Fibroblast of peridontal ligament (primary cell): ENCODE results near the gene ARHGEF12.

Source experiments
- DNase-seq: peaks from one replicate; pipeline ENCODE4 v3.0.0-alpha.2; 2010; ENCODE audit errors: extremely low read depth

The ARHGEF12 gene

DNA sequence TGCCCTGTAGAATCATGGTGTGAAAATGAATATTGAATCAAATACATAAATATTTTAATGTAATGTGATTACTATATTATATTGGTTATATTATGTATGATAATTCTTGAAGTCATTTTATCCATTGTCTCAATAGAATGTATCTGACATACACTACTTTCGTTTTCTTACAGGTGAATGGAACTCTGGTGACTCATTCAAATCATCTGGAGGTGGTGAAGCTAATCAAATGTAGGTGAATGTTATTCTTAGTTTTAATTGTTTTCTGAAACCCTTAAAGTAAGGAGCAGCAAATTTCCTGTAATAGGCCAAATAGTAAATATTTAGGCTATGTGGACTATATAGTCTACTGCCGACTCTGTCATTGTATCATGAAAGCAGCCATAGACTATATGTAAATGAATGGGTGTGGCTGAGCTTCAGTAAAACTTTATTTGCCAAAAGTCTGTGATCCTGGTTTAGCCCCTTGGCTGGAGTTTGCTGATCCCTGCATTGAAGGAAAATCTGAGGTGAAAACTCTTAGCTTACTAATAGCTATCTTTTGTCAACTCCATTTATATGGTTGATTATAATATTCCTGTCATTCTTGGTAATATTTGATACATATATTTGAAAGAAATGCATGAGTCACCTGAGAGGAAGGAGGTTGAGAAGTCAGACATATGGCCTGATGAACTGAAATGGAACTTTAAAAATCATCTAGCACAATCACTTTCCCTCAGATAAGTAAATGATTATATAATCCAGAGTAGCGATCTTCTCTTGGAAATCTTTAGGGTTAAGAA lies 88.2 kb downstream of the ARHGEF12 start:
- DNase-seq: no peak

GRCh38 chr11:120424970-120425332 lies 88.7 kb downstream of the ARHGEF12 start:
- DNase-seq: no peak

DNA sequence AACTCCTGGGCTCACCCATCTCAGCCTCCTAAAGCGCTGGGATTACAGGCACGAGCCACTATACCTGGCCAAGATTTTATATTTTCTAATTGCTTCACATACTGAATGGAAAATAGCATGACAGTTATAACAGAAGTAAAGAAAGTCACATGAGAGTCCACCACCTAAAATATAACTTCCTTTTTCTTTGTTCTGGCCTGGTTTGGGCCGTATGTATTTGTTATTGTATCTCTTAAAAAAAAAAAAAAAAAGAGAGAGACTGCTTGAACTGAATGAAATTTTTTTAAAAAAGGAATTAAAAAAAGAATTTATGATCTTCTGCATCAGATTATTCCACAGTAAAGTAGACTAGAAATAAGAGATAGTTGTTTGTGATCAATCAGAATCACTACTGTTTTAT lies 89.3 kb downstream of the ARHGEF12 start:
- DNase-seq: no peak

DNA sequence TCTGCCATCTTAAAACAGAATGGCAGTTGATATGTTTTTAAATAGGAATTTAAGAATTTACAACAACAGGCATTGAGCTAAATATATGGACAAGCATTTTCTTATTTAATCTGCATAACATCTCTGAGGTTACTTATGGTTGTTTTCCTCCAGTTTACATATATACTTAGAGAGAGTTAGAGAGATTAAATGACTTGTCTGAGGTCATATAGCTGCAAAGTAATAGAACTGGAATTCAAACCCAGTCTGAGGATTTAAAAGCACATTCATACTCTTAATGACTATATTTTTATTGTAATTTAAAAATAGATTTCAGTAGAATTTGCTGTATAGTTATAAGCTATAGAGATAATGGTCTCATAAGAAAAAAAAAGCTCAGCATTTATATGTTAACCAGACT lies 93.9 kb downstream of the ARHGEF12 start:
- DNase-seq: peak; percentile 20

GRCh38 chr11:120431633-120432032 lies 95.4 kb downstream of the ARHGEF12 start:
- no peak for DNase-seq

DNA sequence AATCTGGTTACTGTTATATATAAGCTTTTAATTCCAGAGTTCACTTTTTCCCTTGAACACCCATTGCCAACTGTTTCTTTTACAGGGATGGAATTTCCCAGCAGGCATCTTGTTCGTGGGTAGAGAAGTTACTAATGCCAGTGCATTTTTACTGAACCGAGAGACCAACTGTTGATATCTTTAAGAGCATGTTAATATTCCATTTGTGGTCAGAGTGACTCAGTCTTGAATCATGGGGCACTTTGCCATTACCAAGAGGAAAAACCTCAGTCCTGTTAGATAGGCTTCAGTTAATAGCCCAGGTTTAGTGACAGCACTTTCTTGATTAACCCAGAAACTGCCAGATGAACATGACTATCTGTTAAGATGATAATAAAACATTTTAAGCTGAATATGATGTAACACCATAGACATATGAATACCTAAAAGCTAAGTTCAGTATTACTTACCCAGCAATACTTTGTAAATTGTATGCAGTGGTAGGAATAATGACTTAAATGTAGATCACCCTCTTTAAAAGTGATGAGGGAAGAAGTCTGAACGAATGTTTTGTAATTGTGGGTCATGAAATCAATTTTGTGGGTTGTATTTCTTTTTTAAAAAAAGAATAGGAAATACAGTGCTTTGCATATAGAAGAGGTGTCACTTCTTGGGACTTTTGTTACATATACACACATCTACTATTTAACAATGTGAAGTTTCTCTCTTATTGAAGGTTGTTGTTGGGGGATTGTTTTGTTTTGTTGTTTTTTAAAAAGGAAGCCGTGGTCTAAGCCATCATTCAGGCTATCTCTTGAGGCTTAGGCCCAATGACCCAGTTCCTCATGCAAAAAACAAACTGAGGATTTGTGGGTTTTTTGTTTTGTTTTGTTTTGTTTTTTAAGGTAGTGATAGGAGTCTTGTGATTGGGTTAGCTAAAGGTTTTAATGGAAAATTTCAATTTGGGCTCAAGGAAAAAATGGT lies 96.1 kb downstream of the ARHGEF12 start:
- peak; percentile 100 for DNase-seq

DNA sequence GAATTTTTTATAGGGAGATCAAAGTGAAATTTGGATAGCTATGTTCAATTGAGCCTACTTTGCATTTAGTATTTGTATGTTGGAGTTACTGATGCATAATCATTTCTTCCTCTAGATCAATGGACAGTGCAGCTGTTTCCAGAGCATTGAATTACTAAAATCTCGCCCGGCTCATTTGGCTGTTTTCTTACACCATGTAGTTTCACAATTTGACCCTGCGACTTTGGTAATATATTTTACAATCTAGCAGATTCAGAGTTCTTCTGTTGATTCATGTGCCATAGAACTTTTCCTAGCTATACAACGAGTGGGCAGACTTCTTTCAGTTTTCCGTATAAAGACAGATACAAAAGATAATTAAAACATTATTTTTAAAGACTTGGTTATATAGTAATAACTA lies 105.4 kb downstream of the ARHGEF12 start:
- no peak for DNase-seq

GRCh38 chr11:120442031-120442430 lies 105.8 kb downstream of the ARHGEF12 start:
- DNase-seq: no peak

DNA sequence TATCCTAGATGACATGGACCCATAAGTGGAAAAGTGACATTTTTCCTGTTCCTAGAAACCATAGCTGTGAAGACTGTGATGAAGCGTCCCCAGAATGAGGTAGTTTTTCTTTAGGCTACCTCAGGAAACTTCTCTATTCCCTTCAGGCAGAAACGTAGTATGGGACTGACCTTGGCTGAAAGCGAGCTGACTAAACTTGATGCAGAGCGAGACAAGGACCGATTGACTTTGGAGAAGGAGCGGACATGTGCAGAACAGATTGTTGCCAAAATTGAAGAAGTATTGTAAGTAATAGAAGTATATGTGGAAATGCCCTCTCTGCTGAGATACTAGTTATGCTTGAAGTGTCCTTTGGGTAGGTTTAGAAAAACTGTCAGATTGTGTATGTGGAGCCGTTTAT lies 110.6 kb downstream of the ARHGEF12 start:
- DNase-seq: no peak

- no peak for DNase-seq
Observed at GRCh38 chr11:120448240-120448639, 112.0 kb downstream of the ARHGEF12 start.

- no peak for DNase-seq
Observed at GRCh38 chr11:120455487-120455886, 119.3 kb downstream of the ARHGEF12 start.

- no peak for DNase-seq
Observed at GRCh38 chr11:120457996-120458395, 121.8 kb downstream of the ARHGEF12 start.

DNA sequence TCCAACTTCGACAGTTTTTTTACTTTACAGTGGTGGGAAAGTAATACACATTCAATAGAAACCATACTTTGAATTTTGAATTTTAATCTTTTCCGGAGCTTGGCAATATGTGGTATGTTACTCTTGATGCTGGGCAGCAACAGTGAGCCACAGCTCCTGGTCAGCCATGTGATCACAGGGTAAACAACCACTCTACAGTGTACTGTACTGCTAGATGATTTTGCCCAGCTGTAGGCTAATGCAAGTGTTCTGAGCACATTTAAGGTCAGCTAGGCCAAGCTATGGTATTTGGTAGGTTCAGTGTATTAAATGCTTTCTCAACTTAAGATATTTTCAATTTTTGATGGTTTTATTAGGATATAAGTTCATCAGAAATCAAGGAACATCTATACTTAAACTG lies 126.6 kb downstream of the ARHGEF12 start:
- DNase-seq: no peak

- DNase-seq: no peak
Observed at GRCh38 chr11:120465921-120466534, 129.8 kb downstream of the ARHGEF12 start.

DNA sequence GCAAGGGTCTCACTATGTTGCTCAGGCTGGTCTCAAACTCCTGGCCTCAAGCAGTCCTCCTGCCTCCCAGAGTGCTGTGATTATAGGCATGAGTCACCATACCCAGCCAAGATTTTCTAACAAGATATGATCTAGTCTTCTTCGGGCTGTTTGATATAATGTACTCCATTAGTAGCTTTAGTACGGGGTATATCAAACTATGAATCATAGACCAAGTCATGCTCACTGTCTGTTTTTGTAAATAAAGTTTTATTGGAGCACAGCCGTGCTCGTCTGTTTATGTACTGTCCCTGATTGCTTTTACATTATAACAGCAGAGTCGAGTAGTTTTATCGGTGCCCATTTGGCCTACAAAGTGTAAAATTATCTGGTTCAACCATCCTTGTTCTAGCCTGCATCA lies 131.4 kb downstream of the ARHGEF12 start:
- DNase-seq: no peak

- DNase-seq: peak; percentile 78
Observed at GRCh38 chr11:120471131-120471530, 134.9 kb downstream of the ARHGEF12 start.

GRCh38 chr11:120471994-120472393 lies 135.8 kb downstream of the ARHGEF12 start:
- no peak for DNase-seq

- no peak for DNase-seq
Observed at GRCh38 chr11:120473503-120473902, 137.3 kb downstream of the ARHGEF12 start.

- no peak for DNase-seq
Observed at GRCh38 chr11:120482149-120482548, 145.9 kb downstream of the ARHGEF12 start.

- DNase-seq: no peak
Observed at GRCh38 chr11:120484722-120485121, 148.5 kb downstream of the ARHGEF12 start.

DNA sequence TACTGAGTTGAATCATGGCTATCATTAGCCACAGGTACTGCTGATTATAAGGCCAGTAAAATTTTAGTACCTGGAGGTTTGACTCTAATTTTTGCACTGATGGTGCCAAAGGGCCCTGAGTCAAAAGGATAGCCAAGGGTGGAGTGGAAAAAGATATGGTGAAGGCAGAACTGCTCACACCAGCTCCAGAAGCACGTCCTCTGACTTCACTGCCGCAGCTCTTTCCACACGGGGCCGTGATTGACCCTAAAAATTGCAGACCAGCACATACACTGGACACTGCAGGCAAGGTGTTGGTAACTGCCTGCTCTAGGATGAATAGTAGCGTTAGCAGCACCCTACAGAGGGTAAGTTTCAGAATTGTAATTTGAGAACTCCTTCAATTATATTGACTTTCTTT lies 149.9 kb downstream of the ARHGEF12 start:
- no peak for DNase-seq

GRCh38 chr11:120489799-120490198 lies 153.6 kb downstream of the ARHGEF12 start:
- no peak for DNase-seq
